Parathyroid adenoma (tissue), 2 donors: ENCODE measurements around the gene MACROH2A2.
"Not testable (repeated sequence)": the region's sequence is repeated elsewhere in the genome, so short reads cannot be mapped to it uniquely, and the experiment has no call there.

Experiments
- H2AFZ ChIP-seq: fragments of 300-600 bp; sonication (generic); one replicate; pipeline ENCODE4 v1.7.0; 2017; ENCODE audit warnings: antibody characterized with exemption, mild to moderate bottlenecking
- H3K27ac ChIP-seq: fragments of 300-600 bp; sonication (generic); one replicate; pipeline ENCODE4 v1.7.0; 2017
- H3K27me3 ChIP-seq: fragments of 300-600 bp; sonication (generic); one replicate; pipeline ENCODE4 v1.7.0; 2017; ENCODE audit warnings: low read length; ENCODE audit not compliant: control insufficient read depth, insufficient read depth
- H3K36me3 ChIP-seq: fragments of 300-600 bp; sonication (generic); one replicate; pipeline ENCODE4 v1.7.0; 2017; ENCODE audit warnings: low read length; ENCODE audit not compliant: control insufficient read depth, insufficient read depth
- H3K4me1 ChIP-seq: fragments of 300-600 bp; sonication (generic); one replicate; pipeline ENCODE4 v1.7.0; 2017; ENCODE audit warnings: control low read depth
- H3K4me2 ChIP-seq: fragments of 300-600 bp; sonication (generic); one replicate; pipeline ENCODE4 v1.7.0; 2017; ENCODE audit warnings: low read length
- H3K4me3 ChIP-seq: fragments of 300-600 bp; sonication (generic); one replicate; pipeline ENCODE4 v1.7.0; 2017; ENCODE audit warnings: low read depth, low read length
- H3K79me2 ChIP-seq: fragments of 300-600 bp; sonication (generic); one replicate; pipeline ENCODE4 v1.7.0; 2017; ENCODE audit warnings: control low read depth
- H3K9ac ChIP-seq: fragments of 300-600 bp; sonication (generic); one replicate; pipeline ENCODE4 v1.7.0; 2017; ENCODE audit warnings: mild to moderate bottlenecking
- H3K9me3 ChIP-seq: fragments of 300-600 bp; sonication (generic); one replicate; pipeline ENCODE4 v1.7.0; 2017; ENCODE audit warnings: low read length; ENCODE audit not compliant: control insufficient read depth
- TF ChIP-seq, protein P1 (sequence below): fragments of 300-600 bp; sonication (generic); IDR thresholded peaks from one replicate; pipeline ENCODE4 v1.7.0; 2017; ENCODE audit warnings: antibody characterized with exemption, mild to moderate bottlenecking
- donor health status: primary hyperparathyroidism.

MACROH2A2 gene

DNA sequence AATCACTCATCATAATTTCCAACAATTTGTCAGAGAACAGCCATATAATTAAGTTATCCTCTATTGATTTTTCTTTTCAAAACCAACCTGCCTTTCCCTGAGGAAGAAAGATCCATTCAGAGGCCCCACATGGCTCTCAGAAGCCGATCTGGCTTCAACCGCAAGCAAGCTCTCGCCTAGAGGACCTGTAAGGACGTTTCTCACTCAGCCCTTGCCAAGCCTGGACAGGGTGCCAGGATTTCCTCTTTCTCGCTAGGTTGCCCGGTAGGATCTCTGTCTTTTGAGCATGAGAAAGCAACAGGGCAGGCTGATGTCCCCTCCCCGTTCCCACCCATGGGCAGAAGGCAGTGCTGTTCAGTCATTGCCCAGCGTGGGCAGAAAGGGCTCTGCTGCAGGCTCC lies 67.0 kb downstream of the MACROH2A2 start:
- Histone ChIP-seq H2AFZ (no peak overlapping the region), H3K36me3 (no peaks in the 10 kb centered on the region), H3K4me1 (peaks cover 11% of the 10 kb centered on the region), H3K4me3 (no peak overlapping the region), H3K9ac (no peak overlapping the region), H3K9me3 (no peaks in the 10 kb centered on the region), H3K27ac (no peak overlapping the region), H3K79me2 (no peaks in the 10 kb centered on the region), H3K27me3 (no peaks in the 10 kb centered on the region), H3K4me2 (no peak overlapping the region)
- TF ChIP-seq, protein P1, sequence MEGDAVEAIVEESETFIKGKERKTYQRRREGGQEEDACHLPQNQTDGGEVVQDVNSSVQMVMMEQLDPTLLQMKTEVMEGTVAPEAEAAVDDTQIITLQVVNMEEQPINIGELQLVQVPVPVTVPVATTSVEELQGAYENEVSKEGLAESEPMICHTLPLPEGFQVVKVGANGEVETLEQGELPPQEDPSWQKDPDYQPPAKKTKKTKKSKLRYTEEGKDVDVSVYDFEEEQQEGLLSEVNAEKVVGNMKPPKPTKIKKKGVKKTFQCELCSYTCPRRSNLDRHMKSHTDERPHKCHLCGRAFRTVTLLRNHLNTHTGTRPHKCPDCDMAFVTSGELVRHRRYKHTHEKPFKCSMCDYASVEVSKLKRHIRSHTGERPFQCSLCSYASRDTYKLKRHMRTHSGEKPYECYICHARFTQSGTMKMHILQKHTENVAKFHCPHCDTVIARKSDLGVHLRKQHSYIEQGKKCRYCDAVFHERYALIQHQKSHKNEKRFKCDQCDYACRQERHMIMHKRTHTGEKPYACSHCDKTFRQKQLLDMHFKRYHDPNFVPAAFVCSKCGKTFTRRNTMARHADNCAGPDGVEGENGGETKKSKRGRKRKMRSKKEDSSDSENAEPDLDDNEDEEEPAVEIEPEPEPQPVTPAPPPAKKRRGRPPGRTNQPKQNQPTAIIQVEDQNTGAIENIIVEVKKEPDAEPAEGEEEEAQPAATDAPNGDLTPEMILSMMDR, result no peak

DNA sequence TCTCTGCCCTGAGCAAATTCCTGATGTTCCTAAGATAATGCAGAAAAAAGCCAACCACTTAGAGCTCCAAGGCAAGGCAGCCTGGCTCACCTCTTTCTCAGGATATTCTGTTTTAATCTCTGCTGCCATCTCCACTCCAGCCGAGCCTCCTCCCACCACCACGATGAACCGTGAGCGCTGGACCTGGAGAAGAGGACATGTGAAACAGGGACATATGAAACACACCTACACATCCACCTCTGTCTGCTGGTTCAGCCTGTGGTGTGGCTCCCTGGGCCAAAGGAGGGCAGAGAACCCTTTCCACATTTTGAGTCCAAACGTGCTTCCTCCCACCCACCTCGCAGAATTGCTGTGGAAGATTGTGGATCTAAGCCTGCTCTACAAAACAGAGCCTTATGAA lies 67.8 kb downstream of the MACROH2A2 start:
- H3K27ac ChIP-seq, result no peak overlapping the region
- peaks cover 11% of the 10 kb centered on the region for H3K4me1 ChIP-seq
- H3K79me2 ChIP-seq, result no peaks in the 10 kb centered on the region
- H3K4me2 ChIP-seq, result no peak overlapping the region
- H3K9ac ChIP-seq, result no peak overlapping the region
- no peaks in the 10 kb centered on the region for H3K36me3 ChIP-seq
- H3K9me3 ChIP-seq, result no peaks in the 10 kb centered on the region
- no peaks in the 10 kb centered on the region for H3K27me3 ChIP-seq
- peak overlapping the region; percentile 41 for H2AFZ ChIP-seq
- no peak overlapping the region for H3K4me3 ChIP-seq
- TF ChIP-seq, protein P1, result no peak

DNA sequence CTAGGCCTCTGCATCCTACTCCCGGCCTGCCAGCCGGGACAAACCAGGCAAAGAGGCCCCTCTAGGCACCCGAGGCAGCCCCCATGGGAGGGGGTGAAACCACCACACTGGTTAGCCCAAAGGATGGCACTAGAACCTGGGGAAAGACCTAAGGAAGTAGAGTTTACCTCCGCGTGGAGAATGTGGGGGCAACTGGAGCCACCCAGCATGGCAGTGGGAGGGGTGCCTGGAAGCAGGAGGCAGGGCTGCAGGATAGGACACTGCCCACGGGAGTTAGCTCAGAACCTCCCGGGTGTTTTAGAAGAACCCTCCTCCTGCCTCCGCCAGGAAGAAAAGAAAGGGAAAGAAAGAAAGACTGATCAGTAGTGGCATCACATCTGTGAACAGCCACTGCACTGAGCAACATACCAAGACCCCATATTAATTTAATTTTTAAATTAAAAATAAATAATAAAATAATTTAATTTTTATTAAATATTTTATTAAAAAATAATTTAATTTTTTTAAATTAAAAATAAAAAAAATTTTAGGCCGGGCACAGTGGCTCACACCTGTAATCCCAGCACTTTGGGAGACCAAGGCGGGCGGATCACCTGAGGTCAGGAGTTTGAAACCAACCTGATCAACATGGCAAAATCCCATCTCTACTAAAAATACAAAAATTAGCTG lies 68.8 kb downstream of the MACROH2A2 start:
- no peaks in the 10 kb centered on the region for H3K36me3 ChIP-seq

DNA sequence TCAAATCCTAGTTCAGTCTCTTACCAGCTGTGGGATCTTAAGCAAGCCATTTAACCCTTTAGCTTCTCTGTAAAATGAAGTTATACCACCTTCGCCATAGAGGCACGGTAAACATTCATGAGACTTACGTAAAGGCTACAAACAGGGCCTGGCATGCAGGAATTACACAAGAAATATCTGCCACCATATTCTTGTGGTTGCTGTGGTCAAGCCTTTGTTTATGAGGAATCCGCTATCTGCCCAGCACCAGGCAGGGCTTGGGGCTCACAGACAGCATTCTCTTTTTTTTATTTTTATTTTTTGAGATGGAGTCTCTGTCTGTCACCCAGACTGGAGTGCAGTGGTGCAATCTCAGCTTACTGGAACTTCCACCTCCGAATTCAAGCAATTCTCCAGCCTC lies 70.1 kb downstream of the MACROH2A2 start:
- TF ChIP-seq, protein P1, result no peak
- no peak overlapping the region for H2AFZ ChIP-seq
- H3K36me3 ChIP-seq, result no peaks in the 10 kb centered on the region
- no peaks in the 10 kb centered on the region for H3K27me3 ChIP-seq
- H3K4me2 ChIP-seq, result no peak overlapping the region
- H3K27ac ChIP-seq, result no peak overlapping the region
- H3K9me3 ChIP-seq, result no peaks in the 10 kb centered on the region
- no peak overlapping the region for H3K4me3 ChIP-seq
- H3K79me2 ChIP-seq, result no peaks in the 10 kb centered on the region
- peaks cover 11% of the 10 kb centered on the region for H3K4me1 ChIP-seq
- H3K9ac ChIP-seq, result no peak overlapping the region

More for the DNA sequence above, 68.8 kb downstream of the MACROH2A2 start:
- H3K4me2 ChIP-seq, result no peak overlapping the region
- H3K27ac ChIP-seq, result no peak overlapping the region
- H3K9ac ChIP-seq, result no peak overlapping the region
- peaks cover 11% of the 10 kb centered on the region for H3K4me1 ChIP-seq
- no peak overlapping the region for H3K4me3 ChIP-seq
- H3K79me2 ChIP-seq, result no peaks in the 10 kb centered on the region
- H3K27me3 ChIP-seq, result no peaks in the 10 kb centered on the region
- no peaks in the 10 kb centered on the region for H3K9me3 ChIP-seq
- H2AFZ ChIP-seq, result no peak overlapping the region
- TF ChIP-seq, protein P1, result no peak

DNA sequence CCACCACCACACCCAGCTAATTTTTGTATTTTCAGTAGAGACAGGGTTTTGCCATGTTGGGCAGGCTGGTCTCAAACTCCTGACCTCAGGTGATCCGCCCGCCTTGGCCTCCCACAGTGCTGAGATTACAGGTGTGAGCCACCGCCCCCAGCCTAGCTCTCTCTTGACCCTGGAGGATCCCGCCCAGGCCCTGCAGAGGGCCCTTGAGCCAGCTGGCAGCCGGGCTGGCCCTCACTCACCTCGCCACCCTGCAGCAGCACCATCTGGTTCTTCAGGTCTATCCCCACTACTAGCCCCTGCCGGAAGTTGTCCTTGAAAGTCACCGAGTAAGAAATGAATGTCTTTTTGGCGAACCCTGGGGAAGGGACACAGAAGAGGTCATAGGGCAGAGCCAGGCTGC lies 70.5 kb downstream of the MACROH2A2 start:
- not testable (repeated sequence) for H3K4me2 ChIP-seq, H3K36me3 ChIP-seq, H3K79me2 ChIP-seq, H2AFZ ChIP-seq, H3K4me3 ChIP-seq, H3K27me3 ChIP-seq, H3K27ac ChIP-seq, H3K9ac ChIP-seq, H3K9me3 ChIP-seq
- H3K4me1 ChIP-seq, result peaks cover 11% of the 10 kb centered on the region
